ENCODE results near the gene CACNA1B.
A peak's percentile ranks its signal among the peaks of the same experiment; 100 is the strongest.

Gene CACNA1B

GRCh38 chr9:137884547-137884946 lies 7.0 kb downstream of the CACNA1B start:
- TF ChIP-seq REST (IDR thresholded peaks at IDR 0.05; ENCODE audit: low read depth), result peak; percentile 76

GRCh38 chr9:137890768-137891587 lies 13.4 kb downstream of the CACNA1B start:
- peak; percentile 73 for TF ChIP-seq REST (IDR thresholded peaks at IDR 0.05; ENCODE audit: low read depth)

GRCh38 chr9:137891588-137892423 lies 14.2 kb downstream of the CACNA1B start:
- no peak for TF ChIP-seq MAX (IDR thresholded peaks at IDR 0.05)
- TF ChIP-seq TAF1 (IDR thresholded peaks at IDR 0.05; ENCODE audit: low read depth), result no peak
- TF ChIP-seq TEAD4 (IDR thresholded peaks at IDR 0.05), result no peak
- TF ChIP-seq FOXM1 (IDR thresholded peaks at IDR 0.05; ENCODE audit: borderline replicate concordance, low read depth), result no peak
- no peak for TF ChIP-seq REST (IDR thresholded peaks at IDR 0.05; ENCODE audit: low read depth)
- TF ChIP-seq ZBTB7A (IDR thresholded peaks at IDR 0.05; ENCODE audit: low read depth), result no peak
- TF ChIP-seq USF1 (IDR thresholded peaks at IDR 0.05), result no peak
- TF ChIP-seq NFIC (IDR thresholded peaks at IDR 0.05), result no peak
- TF ChIP-seq EP300 (IDR thresholded peaks at IDR 0.05; ENCODE audit: borderline replicate concordance), result no peak
- no peak for TF ChIP-seq CEBPB (IDR thresholded peaks at IDR 0.05)
- no peak for TF ChIP-seq EGR1 (IDR thresholded peaks at IDR 0.05)
- no peak for TF ChIP-seq CREB1 (IDR thresholded peaks at IDR 0.05; ENCODE audit: low read depth)
- no peak for TF ChIP-seq RAD21 (IDR thresholded peaks at IDR 0.05; ENCODE audit: low read depth)
- no peak for TF ChIP-seq TCF12 (IDR thresholded peaks at IDR 0.05; ENCODE audit: low read depth)
- no peak for TF ChIP-seq YY1 (IDR thresholded peaks at IDR 0.05; ENCODE audit: low read depth)

GRCh38 chr9:137892424-137893191 lies 15.0 kb downstream of the CACNA1B start:
- TF ChIP-seq TEAD4 (IDR thresholded peaks at IDR 0.05), result no peak
- no peak for TF ChIP-seq CEBPB (IDR thresholded peaks at IDR 0.05)
- no peak for TF ChIP-seq MAX (IDR thresholded peaks at IDR 0.05)
- TF ChIP-seq RAD21 (IDR thresholded peaks at IDR 0.05; ENCODE audit: low read depth), result no peak
- TF ChIP-seq CREB1 (IDR thresholded peaks at IDR 0.05; ENCODE audit: low read depth), result no peak
- TF ChIP-seq FOXM1 (IDR thresholded peaks at IDR 0.05; ENCODE audit: borderline replicate concordance, low read depth), result no peak
- no peak for TF ChIP-seq TAF1 (IDR thresholded peaks at IDR 0.05; ENCODE audit: low read depth)
- no peak for TF ChIP-seq EP300 (IDR thresholded peaks at IDR 0.05; ENCODE audit: borderline replicate concordance)
- no peak for TF ChIP-seq YY1 (IDR thresholded peaks at IDR 0.05; ENCODE audit: low read depth)
- no peak for TF ChIP-seq EGR1 (IDR thresholded peaks at IDR 0.05)
- no peak for TF ChIP-seq ZBTB7A (IDR thresholded peaks at IDR 0.05; ENCODE audit: low read depth)
- TF ChIP-seq NFIC (IDR thresholded peaks at IDR 0.05), result no peak
- TF ChIP-seq USF1 (IDR thresholded peaks at IDR 0.05), result no peak
- TF ChIP-seq REST (IDR thresholded peaks at IDR 0.05; ENCODE audit: low read depth), result no peak
- no peak for TF ChIP-seq TCF12 (IDR thresholded peaks at IDR 0.05; ENCODE audit: low read depth)

Measured in Ishikawa (cell line).